Peyer's patch (tissue), 4 donors: ENCODE measurements around the gene LITAF.

Experiments
- CTCF ChIP-seq, 6 experiments: fragments of 450-650 bp in 4 of 6; fragments of 200-600 bp in 2 of 6; sonication (generic) in 1 of 6; IDR thresholded peaks; one replicate each; pipeline ENCODE4 v1.5.1; 2017 to 2019; ENCODE audit warnings: antibody characterized with exemption in 6 of 6, mild to moderate bottlenecking in 3 of 6, moderate library complexity in 1 of 6
- POLR2A ChIP-seq, 2 donors: fragments of 450-650 bp; IDR thresholded peaks; one replicate each; pipeline ENCODE4 v1.5.1; 2017; ENCODE audit warnings: antibody characterized with exemption in 2 of 2, mild to moderate bottlenecking in 2 of 2, moderate library complexity in 2 of 2

GRCh38 chr16:11543661-11544393, 42.9 kb downstream of the LITAF start:
- TF ChIP-seq POLR2A (IDR thresholded peaks at IDR 0.05) (no peak), CTCF (IDR thresholded peaks at IDR 0.05) (no peak)
